A673 (cell line): Measurements from ENCODE around the gene DIPK1B. TPM values are rescaled to one million over a fixed set of nuclear protein-coding genes. Genes with fewer than 3 reads are reported as not detected.

Experiments
- BruUV-seq: library from RNA; stranded (reverse); fragments of 400-500 nt; replicated peaks from 2 replicates; lab custom pipeline; 2021; lab: Mats Ljungman, UMichigan
- CTCF ChIA-PET: fragments of 300-600 bp; sonication (Branson Sonifier 250); formaldehyde crosslinking; loops from one replicate; lab custom pipeline; 2022; ENCODE audit warnings: antibody characterized with exemption; lab: Charles Lee
- POLR2A ChIA-PET: fragments of 300-600 bp; sonication (Branson Sonifier 250); formaldehyde crosslinking; loops from one replicate; lab custom pipeline; 2022; ENCODE audit warnings: antibody characterized with exemption; ENCODE audit not compliant: low non-redundant PET; lab: Charles Lee
- DNase-seq: peaks from one replicate; pipeline ENCODE4 v3.0.0-alpha.2; 2015; ENCODE audit warnings: low spot score
- H3K27ac ChIP-seq: fragments of 200-600 bp; sonication (generic); 2 replicates; pipeline ENCODE4 v1.5.1; 2016; ENCODE audit warnings: mixed run types, low read depth, mild to moderate bottlenecking, mixed read lengths, antibody characterized with exemption, low read length; ENCODE audit not compliant: poor library complexity, severe bottlenecking
- H3K27me3 ChIP-seq: fragments of 200-600 bp; sonication (generic); replicated peaks from 2 replicates; pipeline ENCODE4 v1.6.1; 2017; ENCODE audit warnings: mixed run types, low read depth, mild to moderate bottlenecking, mixed read lengths, antibody characterized with exemption, low read length; ENCODE audit not compliant: insufficient read depth, poor library complexity
- H3K36me3 ChIP-seq: fragments of 200-600 bp; sonication (generic); 2 replicates; pipeline ENCODE4 v1.6.1; 2016; ENCODE audit warnings: mixed run types, mild to moderate bottlenecking, mixed read lengths, antibody characterized with exemption, low read length; ENCODE audit not compliant: insufficient read depth, poor library complexity, severe bottlenecking
- H3K4me1 ChIP-seq: fragments of 200-600 bp; sonication (generic); 2 replicates; pipeline ENCODE4 v1.6.1; 2017; ENCODE audit warnings: mixed run types, mild to moderate bottlenecking, mixed read lengths, antibody characterized with exemption, low read length; ENCODE audit not compliant: insufficient read depth, poor library complexity, severe bottlenecking
- H3K4me3 ChIP-seq: fragments of 200-600 bp; sonication (generic); 2 replicates; pipeline ENCODE4 v1.5.1; 2016; ENCODE audit warnings: low read depth, mixed run types, mild to moderate bottlenecking, mixed read lengths, low read length; ENCODE audit not compliant: poor library complexity, severe bottlenecking
- H3K9me3 ChIP-seq: fragments of 200-600 bp; sonication (generic); 2 replicates; pipeline ENCODE4 v1.6.1; 2016; ENCODE audit warnings: mixed run types, low read depth, mild to moderate bottlenecking, mixed read lengths, antibody characterized with exemption, low read length; ENCODE audit not compliant: poor library complexity, severe bottlenecking
- CTCF ChIP-seq: fragments of 300-800, 200-600 bp; sonication (generic); conservative IDR thresholded peaks from 2 replicates; pipeline ENCODE4 v1.5.1; 2017; ENCODE audit warnings: low read depth, mild to moderate bottlenecking, antibody characterized with exemption, low read length, moderate library complexity, mixed read lengths
- EZH2 ChIP-seq: fragments of 200-600 bp; sonication (generic); IDR thresholded peaks from 2 replicates; pipeline ENCODE4 v1.6.1; 2017; ENCODE audit warnings: borderline replicate concordance, low read depth, mild to moderate bottlenecking, mixed read lengths, antibody characterized with exemption, low read length; ENCODE audit not compliant: poor library complexity, severe bottlenecking
- intact Hi-C: fragments of 100-400 bp; cut with micrococcal nuclease; formaldehyde crosslinking; loops from one replicate; pipeline ENCODE4 v1.10.0; 2022; ENCODE audit not compliant: unreplicated experiment
- total RNA-seq: library from RNA; stranded (reverse); gene quantifications from 2 replicates; pipeline ENCODE4 v1.2.3, GENCODE V29; 2021

The DIPK1B gene
- total RNA-seq, 1 experiment from 2014 or later, result 26.4 TPM

GRCh38 chr9:136694872-136695247, 17.5 kb upstream of the DIPK1B start:
- no peak for DNase-seq
- peaks cover 7% of the 10 kb centered on the region for H3K4me1 ChIP-seq
- intact Hi-C loops, result no loop called here
- no peaks in the 10 kb centered on the region for H3K36me3 ChIP-seq
- no peaks in the 10 kb centered on the region for H3K9me3 ChIP-seq
- ChIA-PET POLR2A (no interaction called here), CTCF (interaction anchor here (0.6 kb wide), 1 partner anchor 58 kb away, joined by 4 read pairs; no protein-coding TSS in a partner anchor)
- TF ChIP-seq CTCF (no peak), EZH2 (no peak)
- BruUV-seq, result no TSS peak
- H3K27ac ChIP-seq, result no peak overlapping the region
- no peaks in the 10 kb centered on the region for H3K27me3 ChIP-seq
- no peak overlapping the region for H3K4me3 ChIP-seq

GRCh38 chr9:136695435-136695895, 16.9 kb upstream of the DIPK1B start:
- Histone ChIP-seq H3K9me3 (no peaks in the 10 kb centered on the region), H3K36me3 (no peaks in the 10 kb centered on the region), H3K27me3 (no peaks in the 10 kb centered on the region), H3K27ac (no peak overlapping the region), H3K4me1 (peaks cover 7% of the 10 kb centered on the region), H3K4me3 (no peak overlapping the region)
- BruUV-seq, result no TSS peak
- DNase-seq, result no peak
- POLR2A ChIA-PET, result no interaction called here
- CTCF ChIA-PET, result no interaction called here
- TF ChIP-seq EZH2 (no peak), CTCF (no peak)
- intact Hi-C loops, result no loop called here

- no peaks in the 10 kb centered on the region for H3K9me3 ChIP-seq
- TF ChIP-seq CTCF, result no peak
- no peak for TF ChIP-seq EZH2
- H3K4me3 ChIP-seq, result no peak overlapping the region
- no peaks in the 10 kb centered on the region for H3K27me3 ChIP-seq
- no peaks in the 10 kb centered on the region for H3K36me3 ChIP-seq
- peaks cover 7% of the 10 kb centered on the region for H3K4me1 ChIP-seq
- ChIA-PET POLR2A (no interaction called here), CTCF (no interaction called here)
- intact Hi-C loops, result no loop called here
- no TSS peak for BruUV-seq
- no peak for DNase-seq
- H3K27ac ChIP-seq, result no peak overlapping the region
These were observed 16.4 kb upstream of the DIPK1B start for GRCh38 chr9:136695955-136696354.
